ENCODE data around the gene SPATA33.

DNA sequence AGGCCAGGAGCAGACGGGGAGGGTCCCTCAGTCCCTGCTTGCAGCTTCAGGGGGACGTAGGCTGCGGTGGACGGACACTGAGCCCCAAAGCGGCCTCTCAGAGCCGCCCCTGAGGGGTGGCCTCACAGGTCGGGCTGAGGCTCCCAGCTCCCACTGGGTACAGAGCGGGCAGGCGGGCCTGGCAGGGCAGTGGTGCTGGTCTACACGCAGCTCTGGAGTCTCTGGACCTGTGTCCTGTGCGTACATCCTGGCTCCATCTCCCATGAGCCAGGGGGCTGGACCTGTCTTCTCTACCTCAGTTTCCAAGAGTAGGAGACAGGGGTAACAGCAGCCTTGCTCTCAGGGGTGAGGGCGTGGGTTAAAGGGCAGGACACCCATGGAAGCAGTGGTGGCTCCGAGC is 42.5 kb upstream of the SPATA33 start:
- TF ChIP-seq, protein P1, sequence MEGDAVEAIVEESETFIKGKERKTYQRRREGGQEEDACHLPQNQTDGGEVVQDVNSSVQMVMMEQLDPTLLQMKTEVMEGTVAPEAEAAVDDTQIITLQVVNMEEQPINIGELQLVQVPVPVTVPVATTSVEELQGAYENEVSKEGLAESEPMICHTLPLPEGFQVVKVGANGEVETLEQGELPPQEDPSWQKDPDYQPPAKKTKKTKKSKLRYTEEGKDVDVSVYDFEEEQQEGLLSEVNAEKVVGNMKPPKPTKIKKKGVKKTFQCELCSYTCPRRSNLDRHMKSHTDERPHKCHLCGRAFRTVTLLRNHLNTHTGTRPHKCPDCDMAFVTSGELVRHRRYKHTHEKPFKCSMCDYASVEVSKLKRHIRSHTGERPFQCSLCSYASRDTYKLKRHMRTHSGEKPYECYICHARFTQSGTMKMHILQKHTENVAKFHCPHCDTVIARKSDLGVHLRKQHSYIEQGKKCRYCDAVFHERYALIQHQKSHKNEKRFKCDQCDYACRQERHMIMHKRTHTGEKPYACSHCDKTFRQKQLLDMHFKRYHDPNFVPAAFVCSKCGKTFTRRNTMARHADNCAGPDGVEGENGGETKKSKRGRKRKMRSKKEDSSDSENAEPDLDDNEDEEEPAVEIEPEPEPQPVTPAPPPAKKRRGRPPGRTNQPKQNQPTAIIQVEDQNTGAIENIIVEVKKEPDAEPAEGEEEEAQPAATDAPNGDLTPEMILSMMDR (IDR thresholded peaks at IDR 0.05): no peak
- no peak for TF ChIP-seq EZH2 (IDR thresholded peaks at IDR 0.05; ENCODE audit: borderline replicate concordance, insufficient read depth, low read depth, low read length, poor library complexity, severe bottlenecking)

All from B cell (primary cell).